Right renal cortex interstitium (tissue), 3 donors: ENCODE data around the gene PTGDS. TPM values are rescaled to one million over a fixed set of nuclear protein-coding genes. Genes with fewer than 3 reads are reported as not detected.

Experiments
- DNase-seq, 3 donors: peaks; one replicate each; pipeline ENCODE4 v3.0.0-alpha.2; 2013; ENCODE audit warnings: low read depth in 3 of 3, low spot score in 2 of 3
- polyA plus RNA-seq, 3 donors: library from polyadenylated mRNA; unstranded; fragments of 120-200 nt; gene quantifications; one replicate each; pipeline ENCODE4 v1.2.1, GENCODE V29; 2013; ENCODE audit not compliant: insufficient read length in 3 of 3

Gene PTGDS
- 10 to 100 TPM; 20.9 to 29.3 (median 25.4) TPM for polyA plus RNA-seq

- DNase-seq, result no peak
Observed at GRCh38 chr9:136977223-136977622, at the start of gene PTGDS. Gene PTGDS (plus strand): TSS chr9:136977504. CDS start chr9:136977579, 75 bp downstream.

- DNase-seq, result no peak
Observed at GRCh38 chr9:136928591-136928990, 48.7 kb upstream of the PTGDS start.

DNA sequence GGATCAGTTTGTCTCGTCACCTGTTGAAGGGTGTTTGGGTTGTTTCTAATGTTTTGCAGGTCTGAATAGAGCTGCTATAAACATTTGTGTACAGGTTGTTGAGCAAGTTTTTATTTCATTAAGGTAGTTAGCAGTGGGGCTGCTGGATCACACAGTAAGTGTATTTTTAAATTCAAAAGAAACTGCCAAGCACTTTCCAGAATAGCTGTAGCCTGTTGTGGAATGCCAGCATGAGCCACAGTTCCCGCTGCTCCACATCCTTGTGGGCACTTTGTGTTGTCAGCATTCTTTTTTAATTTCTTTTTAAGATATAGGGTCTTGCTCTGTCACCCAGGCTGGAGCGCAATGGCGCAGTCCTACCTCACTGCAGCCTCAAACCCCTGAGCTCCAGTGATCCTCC, 47.3 kb upstream of the PTGDS start:
- DNase-seq, result no peak

DNA sequence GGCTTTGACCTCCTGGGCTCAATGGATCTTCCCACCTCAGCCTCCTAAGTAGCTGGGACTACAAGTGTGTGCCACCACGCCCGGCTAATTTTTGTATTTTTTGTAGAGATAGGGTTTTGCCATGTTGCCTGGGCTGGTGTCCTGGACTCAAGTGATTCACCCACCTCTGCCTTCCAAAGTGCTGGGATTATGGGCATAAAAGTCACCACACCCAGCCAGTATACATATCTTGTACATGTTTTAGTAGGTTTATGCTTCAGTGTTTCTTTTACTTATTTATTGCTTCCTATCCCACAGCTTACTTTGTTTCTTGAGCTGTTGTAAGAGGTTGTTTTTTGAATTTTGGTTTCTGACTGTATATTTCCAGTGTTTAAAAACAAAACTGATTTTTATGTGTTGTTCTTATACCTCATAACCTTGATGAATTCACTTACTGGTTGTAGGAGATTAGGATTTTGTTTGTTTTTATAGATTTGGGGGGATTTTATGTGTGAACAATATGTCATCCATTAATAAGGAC, 45.6 kb upstream of the PTGDS start:
- no peak for DNase-seq

GRCh38 chr9:136934277-136934676, 43.0 kb upstream of the PTGDS start:
- DNase-seq, result no peak

DNA sequence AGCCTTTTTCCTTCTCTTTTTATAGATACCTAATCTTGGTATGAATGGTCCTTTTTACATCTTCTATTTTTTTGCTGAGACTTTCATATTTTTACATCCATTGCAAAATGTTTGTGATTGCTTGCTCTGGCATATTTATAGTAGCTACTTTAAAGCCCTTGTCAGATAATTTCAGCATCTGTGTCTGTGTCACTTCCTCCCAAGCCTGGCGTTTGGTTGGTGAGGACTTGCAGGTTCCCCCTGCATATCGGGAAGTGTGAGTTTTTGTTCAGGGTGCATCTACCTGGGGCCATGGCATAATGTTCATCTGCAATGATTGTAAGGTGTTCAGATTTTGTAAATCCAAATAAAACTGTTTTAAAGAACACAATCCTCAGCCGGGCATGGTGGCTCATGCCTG, 41.7 kb upstream of the PTGDS start:
- no peak for DNase-seq

- no peak for DNase-seq
Observed at GRCh38 chr9:136936645-136937170, 40.6 kb upstream of the PTGDS start.

DNA sequence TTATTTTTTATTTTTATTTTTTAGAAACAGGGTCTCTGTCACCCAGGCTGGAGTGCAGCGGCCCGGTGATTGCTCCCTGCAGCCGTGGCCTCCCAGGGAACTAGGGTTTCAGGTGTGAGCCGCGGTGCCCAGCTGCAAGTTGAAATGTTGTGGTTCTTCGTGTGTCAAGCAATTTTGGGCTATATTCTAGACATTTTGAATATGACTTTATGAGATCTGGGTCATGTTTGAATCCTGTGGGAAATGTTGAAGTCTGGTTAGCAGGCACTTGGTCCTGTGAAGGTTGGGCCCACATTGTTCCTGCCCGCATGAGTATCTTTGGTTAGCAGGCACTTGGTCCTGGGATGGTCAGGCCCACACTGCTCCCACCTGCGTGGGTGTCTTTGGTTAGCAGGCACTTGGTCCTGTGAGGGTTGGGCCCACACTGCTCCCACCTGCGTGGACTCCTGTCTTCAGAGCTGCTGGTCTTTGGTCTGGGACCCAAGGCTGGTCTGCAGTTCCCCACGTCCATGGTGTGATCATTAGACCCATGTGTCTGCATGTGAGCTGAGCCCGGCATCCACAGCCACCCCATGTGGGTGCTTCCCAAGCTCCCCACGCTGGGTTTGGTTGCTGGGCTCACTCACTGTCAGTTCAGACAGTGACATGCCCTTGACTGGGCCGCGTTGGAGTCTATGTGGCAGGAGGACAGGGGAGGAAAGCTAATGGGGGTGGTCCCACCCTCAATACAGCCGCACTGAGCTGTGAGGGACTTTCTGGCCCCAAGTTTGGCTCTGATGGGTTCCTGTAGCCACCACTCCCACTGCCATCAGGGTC, 39.9 kb upstream of the PTGDS start:
- no peak for DNase-seq

- DNase-seq, result no peak
Observed at GRCh38 chr9:136939431-136939995, 37.8 kb upstream of the PTGDS start.

GRCh38 chr9:136939996-136940525, 37.2 kb upstream of the PTGDS start:
- no peak for DNase-seq

DNA sequence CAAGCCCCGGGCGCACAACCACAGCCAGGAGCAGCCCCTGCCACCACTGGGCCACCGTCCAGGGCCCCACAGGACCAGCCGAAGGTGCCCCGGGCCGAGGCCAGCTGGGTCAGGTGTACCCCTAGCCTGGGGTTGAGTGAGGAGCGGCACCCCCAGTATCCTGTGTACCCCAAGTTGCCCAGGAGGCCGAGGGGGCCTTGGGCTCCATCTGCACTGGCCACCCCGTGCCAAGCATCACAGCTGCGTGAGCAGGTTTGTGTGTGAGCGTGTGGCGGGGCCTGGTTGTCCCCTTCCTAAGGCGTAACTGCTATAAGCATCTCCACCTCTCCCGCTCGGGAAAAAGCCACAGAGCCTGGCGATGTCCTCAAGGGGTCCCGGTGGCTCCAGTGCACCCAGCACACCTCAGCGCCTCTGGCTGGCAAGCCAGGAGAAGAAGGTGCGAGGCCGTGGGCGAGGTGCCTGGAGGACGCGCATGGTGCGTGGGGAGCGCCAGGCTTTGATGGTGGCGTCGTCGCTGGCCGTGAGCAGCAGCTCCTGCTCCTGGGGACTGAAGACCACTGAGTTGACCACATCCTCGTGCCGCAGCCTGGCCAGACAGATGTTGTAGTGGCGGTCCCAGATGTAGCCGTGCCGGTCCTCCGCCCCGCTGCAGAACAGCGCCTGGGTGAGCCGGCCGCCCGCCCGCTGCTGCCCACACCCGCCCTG, 36.6 kb upstream of the PTGDS start:
- DNase-seq, result no peak

DNA sequence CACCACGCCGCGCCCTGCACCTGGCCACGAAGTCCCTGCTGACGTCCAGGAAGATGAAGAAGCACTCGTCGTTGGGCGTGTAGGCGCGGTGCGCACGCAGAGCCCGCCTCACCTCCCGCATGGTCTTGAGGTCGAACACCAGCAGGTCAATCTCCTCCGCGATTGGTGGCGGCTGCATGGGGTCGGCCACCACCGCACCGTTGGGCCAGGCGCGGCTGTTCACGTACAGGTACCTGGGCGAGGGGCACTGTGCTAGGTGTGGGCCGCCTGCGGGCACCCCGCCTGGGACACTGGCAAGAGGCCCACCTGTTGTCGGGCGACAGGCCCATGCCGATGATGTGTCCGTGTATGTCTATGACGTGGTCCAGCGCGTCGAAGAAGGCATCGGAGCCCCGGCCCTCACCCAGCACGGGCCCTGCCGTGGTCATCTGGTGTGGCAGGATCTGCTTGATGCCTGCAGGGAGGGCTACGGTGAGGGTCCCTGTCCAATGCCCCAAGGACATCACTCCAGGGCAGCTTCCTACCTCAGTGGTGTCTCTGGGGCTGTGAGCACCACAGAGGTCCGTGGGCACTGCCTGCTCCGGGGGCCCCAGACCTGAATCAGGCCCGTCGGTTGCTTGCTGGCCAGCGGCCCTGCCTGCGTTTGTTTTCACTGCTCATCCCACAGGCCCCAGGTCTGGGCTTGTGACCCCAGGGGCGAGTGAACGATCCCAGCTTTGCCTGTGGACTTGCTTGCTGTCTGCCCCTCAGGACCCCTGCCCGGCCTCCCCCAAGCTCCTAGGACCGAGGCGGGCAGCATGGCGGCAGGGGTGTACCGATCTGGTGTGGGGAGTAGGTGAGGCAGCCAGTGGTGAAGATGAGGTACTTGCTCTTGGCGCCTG, 35.8 kb upstream of the PTGDS start:
- DNase-seq, result no peak

DNA sequence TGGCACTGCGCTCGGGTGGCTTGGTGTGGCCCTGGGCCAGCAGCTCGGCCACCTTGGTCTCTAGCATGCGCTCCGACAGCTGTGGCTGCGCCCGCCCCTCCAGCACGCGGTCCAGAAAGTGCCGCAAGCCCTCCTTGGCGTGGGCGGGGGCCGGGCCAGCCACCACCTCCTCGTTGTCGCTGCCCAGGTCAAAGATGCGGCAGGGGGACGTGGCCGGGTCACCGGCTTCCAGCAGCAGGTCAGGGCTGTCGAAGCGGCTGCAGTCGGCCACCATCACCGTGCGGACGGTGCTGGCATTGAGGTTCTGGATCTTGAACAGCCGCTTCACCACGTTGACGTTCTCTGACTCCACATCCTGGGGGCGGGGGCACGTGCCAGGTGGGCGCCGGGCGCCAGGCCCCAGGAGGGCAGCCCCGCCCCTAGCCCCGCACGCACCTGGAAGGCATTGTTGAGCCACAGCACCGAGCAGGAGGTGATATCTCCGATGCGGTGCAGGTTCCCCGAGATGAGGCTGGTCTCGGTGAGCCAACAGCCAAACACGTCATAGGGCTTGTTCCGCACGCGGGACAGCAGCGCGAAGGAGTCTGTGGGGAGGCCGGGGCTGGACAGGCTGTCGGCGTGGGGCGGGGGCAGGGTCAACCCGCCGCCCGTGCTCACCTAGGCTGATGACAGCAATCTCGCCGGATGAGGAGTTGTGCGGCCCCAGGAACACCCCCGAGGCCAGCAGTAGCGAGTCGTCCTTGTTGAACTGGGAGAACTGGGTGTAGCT, 35.0 kb upstream of the PTGDS start:
- DNase-seq, result no peak

DNA sequence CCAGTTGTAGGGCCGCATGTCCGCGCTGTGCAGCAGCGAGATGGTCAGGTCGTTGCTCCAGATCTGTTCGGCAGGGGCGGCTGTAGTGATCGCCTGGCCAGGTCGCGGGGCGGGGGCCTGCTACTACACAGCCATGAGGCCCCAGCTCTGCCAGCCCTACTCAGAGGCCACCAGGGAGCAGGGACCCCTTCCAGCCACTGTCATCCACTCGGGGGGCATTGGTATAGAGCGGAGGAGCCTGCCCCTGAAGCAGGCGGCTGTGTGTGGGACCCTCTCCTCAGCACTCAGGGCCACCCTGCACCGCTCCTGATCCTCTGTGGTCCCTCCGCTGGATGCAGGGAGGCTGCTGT, 34.4 kb upstream of the PTGDS start:
- DNase-seq, result no peak

GRCh38 chr9:136943291-136944211, 33.8 kb upstream of the PTGDS start:
- DNase-seq, result no peak

- DNase-seq, result no peak
Observed at GRCh38 chr9:136944212-136944518, 33.1 kb upstream of the PTGDS start.

DNA sequence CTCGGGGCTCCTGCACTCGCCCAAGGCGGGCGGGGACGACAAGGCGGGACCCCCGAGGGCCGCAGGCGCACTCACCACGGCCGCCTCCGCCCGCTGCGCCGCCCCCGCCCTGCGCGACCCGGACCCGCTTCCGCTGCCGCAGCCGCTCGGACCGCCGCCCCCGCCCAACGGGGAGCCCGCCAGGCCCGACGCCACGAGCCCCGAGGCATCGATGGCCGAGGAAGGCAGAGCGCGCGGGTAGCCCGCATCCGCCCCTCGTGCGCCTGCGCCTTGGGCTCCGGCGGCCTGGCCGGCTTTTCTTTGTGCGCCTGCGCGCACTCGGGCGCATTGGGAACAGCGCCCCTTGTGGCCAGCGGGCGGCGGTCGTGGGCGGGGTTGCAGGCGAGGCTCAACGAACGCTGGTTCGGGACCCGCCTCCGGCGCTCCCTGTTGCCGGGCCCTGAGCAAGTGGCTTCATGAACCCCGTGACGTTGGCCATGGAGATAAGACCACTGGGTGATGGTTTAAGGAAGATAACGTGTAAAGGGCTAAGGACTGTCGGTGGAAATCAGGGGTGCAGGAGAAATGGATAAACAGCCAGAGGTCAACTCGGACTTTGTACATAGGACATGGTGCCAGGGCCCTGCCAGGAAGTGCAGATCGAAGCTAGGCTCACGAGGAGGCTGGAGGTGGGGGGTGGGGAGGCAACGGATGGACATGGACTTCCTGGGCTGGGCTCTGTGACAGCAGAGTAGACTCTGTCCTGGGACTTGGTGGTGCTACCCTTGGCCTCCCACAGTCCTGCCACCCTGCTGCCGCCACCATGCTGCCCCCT, 32.6 kb upstream of the PTGDS start, which contains the start of the genes C8G and FBXW5:
Gene C8G, plus strand, starts transcription at position 725 of the 814 bp plus-strand sequence. Its CDS starts 78 bp downstream, at position 803.
Gene FBXW5, minus strand, starts transcription at position 220 of the 814 bp plus-strand sequence. CDS start 655 bp downstream, outside the sequence.
- DNase-seq, result peak; percentile 81 to 88 (median 87)
